Duodenal mucosa (tissue), 2 donors: ENCODE data around the gene ZWILCH.
A peak's percentile ranks its signal among the peaks of the same experiment; 100 is the strongest.
"Not testable (repeated sequence)": the region's sequence is repeated elsewhere in the genome, so short reads cannot be mapped to it uniquely, and the experiment has no call there.

Experiments
- H3K27ac ChIP-seq: one replicate; pipeline ENCODE4 v1.7.0; 2013; ENCODE audit warnings: low read depth, low read length
- H3K27me3 ChIP-seq, 2 donors: one replicate each; pipeline ENCODE4 v1.7.0; 2013; ENCODE audit warnings: low read length in 2 of 2, control low read depth in 1 of 2; ENCODE audit not compliant: insufficient read depth in 2 of 2, control insufficient read depth in 1 of 2
- H3K36me3 ChIP-seq, 2 donors: one replicate each; pipeline ENCODE4 v1.7.0; 2013; ENCODE audit warnings: low read length in 2 of 2, control low read depth in 1 of 2; ENCODE audit not compliant: insufficient read depth in 2 of 2, control insufficient read depth in 1 of 2
- H3K4me1 ChIP-seq, 2 donors: one replicate each; pipeline ENCODE4 v1.7.0; 2013; ENCODE audit warnings: low read length in 2 of 2, control low read depth in 1 of 2; ENCODE audit not compliant: insufficient read depth in 2 of 2, control insufficient read depth in 1 of 2
- H3K4me3 ChIP-seq, 2 donors: one replicate each; pipeline ENCODE4 v1.7.0; 2013; ENCODE audit warnings: low read length in 2 of 2, low read depth in 1 of 2
- H3K9ac ChIP-seq, 2 donors: one replicate each; pipeline ENCODE4 v1.7.0; 2013; ENCODE audit warnings: low read length in 2 of 2, low read depth in 1 of 2
- H3K9me3 ChIP-seq, 2 donors: one replicate each; pipeline ENCODE4 v1.7.0; 2013; ENCODE audit warnings: low read length in 2 of 2, control low read depth in 1 of 2; ENCODE audit not compliant: control insufficient read depth in 1 of 2

The ZWILCH gene

DNA sequence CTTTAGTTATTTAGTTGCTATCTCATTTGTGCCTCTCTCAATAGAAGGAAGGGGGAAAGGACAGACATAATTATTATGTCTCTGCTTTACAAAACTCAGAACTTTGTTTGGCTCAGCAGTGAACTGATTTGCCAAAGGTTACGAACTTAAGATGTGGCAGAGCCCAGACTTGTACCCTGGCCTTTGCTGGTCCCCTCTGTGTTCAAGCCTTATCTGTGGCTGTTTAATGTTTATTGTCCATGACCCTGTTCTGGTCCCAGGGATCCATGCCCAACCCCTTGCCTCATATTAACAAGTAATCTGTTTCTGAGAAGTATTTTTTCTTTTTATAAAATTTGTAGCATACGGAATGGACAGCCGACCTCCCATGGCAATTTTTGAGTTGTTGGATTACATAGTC is 18.2 kb upstream of the ZWILCH start:
- Histone ChIP-seq H3K4me1 (peaks cover 0 to 8% of the 10 kb centered on the region in 2 donors), H3K27me3 (no peaks in the 10 kb centered on the region)

DNA sequence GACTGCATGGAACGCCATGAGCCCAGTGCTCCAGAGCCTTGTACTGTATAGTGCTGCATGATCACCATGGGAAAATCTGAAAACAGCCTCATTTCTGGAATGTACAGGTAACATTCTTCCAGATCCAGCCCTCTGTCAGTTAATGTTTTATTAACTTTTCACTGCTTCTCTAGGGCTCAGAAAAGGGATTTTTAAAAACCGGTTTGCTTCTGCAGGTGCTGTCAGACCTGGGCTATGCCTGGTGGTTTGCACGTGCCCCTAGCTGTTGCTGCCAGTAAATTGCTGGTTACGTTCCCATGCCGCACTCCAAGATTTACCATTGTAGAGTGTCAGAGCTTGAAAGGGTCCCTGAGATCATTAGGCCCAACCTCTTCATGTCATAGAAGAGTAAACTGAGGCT is 16.6 kb upstream of the ZWILCH start:
- Histone ChIP-seq H3K4me3 (no peak overlapping the region), H3K27me3 (no peaks in the 10 kb centered on the region), H3K9ac (no peak overlapping the region), H3K4me1 (no peaks in the 10 kb centered on the region), H3K27ac (no peak overlapping the region), H3K9me3 (no peaks in the 10 kb centered on the region), H3K36me3 (peaks cover 14 to 60% of the 10 kb centered on the region in 2 donors)

More for the DNA sequence above, 18.2 kb upstream of the ZWILCH start:
- Histone ChIP-seq H3K36me3 (peaks cover 20 to 67% of the 10 kb centered on the region in 2 donors), H3K9ac (no peak overlapping the region), H3K27ac (no peak overlapping the region), H3K9me3 (no peaks in the 10 kb centered on the region), H3K4me3 (no peak overlapping the region)

DNA sequence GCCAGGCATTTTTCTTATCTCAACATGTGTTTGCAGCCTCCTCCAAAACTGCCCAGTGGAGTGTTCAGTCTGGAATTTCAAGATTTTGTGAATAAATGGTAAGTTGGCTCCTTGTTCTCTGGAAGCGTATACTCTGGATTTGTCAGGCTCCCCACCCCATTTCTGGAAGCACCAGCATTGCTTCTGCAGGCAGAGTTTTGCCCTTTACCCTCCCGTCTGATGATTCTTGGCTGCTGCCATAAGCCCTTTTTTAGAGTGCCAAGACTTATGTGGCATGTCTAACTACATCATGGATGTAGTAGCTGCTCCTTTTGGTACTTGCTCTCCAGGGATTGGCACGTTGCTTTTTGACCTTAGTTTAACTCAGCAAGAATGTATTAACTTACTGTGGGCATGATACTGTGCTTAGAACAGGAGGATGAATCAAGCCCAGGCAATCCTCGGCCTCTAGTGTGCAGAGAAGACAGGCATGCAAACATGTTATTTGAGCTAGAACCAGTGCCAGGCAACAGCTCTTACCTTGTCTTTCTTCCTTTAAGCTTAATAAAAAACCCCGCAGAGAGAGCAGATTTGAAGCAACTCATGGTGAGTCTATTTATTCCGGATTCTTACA is 15.8 kb upstream of the ZWILCH start:
- Histone ChIP-seq H3K9me3 (no peaks in the 10 kb centered on the region), H3K36me3 (peaks cover 20 to 67% of the 10 kb centered on the region in 2 donors), H3K4me3 (no peak overlapping the region), H3K27me3 (no peaks in the 10 kb centered on the region), H3K4me1 (no peaks in the 10 kb centered on the region), H3K27ac (no peak overlapping the region), H3K9ac (no peak overlapping the region)

DNA sequence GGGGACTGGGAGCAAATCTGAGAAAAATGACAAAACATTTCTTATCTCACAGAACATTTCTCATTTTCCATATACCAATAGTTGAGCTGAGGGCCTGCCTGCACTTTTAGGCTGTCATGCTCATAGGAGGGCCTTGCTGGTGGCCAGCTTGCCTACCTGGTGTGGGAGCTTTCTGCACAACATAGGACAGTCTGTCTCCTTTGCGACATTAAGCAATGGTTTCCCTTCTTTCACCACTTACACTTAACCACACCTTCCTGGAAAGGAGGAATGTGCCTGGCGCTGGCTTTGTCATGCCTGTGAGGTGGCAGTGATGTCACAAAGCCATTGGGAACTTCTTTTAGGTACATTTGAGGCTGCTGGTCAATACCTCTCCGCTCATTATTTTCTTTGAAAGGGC is 13.3 kb upstream of the ZWILCH start:
- Histone ChIP-seq H3K27me3 (no peaks in the 10 kb centered on the region), H3K4me3 (no peak overlapping the region), H3K4me1 (peaks cover 2 to 10% of the 10 kb centered on the region in 2 donors), H3K27ac (no peak overlapping the region), H3K36me3 (peaks cover 19 to 70% of the 10 kb centered on the region in 2 donors), H3K9ac (no peak overlapping the region), H3K9me3 (no peaks in the 10 kb centered on the region)

DNA sequence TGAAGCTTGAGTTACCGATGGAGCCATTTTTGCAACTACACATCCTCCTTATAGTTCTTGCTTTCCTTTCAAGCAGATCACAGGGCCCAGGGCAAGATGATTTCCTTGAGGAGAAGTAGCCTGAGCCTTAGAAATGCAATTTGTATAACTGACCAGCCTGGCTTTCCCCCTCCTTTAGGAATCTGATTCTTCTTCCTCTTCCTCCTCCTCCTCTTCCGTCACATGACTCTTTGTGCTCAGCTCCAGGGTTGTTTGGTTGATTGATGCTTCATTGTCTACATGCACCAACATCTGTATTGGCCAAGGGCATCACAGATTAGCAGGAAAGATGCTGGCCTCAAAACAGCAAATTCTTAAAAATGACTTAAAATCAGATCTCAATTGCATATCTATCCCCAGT is 10.9 kb upstream of the ZWILCH start:
- Histone ChIP-seq H3K9me3 (no peaks in the 10 kb centered on the region), H3K27ac (no peak overlapping the region), H3K9ac (no peak overlapping the region), H3K36me3 (peaks cover 8 to 61% of the 10 kb centered on the region in 2 donors), H3K4me3 (no peak overlapping the region), H3K4me1 (peaks cover 6 to 15% of the 10 kb centered on the region in 2 donors), H3K27me3 (no peaks in the 10 kb centered on the region)

DNA sequence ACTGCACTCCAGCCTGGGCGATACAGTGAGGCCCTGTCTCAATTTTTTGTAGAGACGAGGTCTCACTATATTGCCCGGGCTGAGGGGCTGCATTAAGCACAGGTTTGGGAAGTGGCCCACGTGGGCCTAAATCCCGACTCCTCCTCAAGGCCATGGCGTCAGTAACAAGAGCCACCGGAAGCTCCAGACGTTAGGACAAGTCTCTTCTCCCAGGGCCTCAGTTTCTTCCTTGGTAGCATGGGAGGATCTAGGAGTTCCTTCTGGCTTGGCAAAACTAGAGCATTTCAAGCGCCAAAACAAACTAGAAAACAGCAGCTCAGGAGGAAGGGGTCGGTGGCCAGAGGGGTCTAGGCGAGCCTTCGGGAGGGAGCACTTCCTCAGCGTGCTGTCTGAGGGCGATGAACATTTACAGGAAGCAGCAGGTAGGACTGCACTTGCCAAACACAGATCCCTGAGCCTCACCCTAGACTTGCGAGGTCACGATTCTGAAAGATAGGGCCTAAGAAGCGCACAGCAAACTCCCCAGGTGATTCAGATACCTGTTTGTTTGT is 8.1 kb upstream of the ZWILCH start:
- Histone ChIP-seq H3K27ac (peak overlapping the region; percentile 79), H3K27me3 (no peaks in the 10 kb centered on the region), H3K9me3 (no peaks in the 10 kb centered on the region), H3K4me1 (peaks cover 6 to 15% of the 10 kb centered on the region in 2 donors), H3K4me3 (peak overlapping the region; percentile 98 to 99), H3K9ac (peak overlapping the region; percentile 92 to 98), H3K36me3 (peaks cover 30 to 63% of the 10 kb centered on the region in 2 donors)

DNA sequence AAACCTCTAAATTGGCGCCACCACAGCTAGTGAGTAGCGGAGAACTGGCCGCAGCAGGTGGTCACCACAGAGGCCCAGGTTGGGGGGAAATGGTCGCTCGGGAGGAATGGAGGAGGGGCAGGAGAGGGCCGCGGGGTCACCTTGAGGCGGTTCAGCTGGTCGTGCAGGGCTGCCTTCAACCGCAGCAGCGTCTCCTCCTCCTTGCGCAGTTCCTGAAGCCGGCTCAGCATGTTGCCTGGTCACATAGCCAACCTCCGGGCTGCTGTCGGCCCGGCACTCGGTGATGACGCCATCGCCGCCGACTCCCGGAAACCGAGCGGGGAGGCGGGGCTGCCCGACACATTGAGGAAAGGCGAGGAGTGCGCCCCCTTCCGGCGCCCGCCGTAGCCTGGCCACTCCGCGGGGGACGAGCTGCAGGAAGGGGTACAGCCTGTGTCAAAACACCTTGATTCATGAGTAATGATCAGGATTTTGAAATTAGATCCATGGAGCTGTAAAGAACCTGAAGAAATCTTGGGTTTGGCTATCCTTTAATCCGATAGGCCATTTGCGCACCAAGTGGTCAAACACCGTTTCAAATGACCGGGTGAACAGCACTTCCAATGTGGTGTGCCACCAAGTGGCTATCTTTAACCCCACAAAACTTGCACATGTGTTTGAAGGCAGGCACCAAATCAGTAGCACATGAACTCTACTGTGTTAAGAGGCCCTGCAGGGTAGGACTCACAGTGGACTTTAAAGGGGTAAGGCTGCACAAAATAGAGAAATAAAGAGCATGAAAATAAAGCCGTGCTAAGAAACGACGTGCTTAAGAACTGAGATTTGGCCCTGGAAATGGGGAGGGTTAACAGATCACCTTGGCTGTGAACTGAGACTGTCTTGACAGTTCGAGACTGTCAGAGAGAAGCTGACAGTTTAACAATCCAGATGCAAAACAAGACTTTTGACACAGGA is 7.3 kb upstream of the ZWILCH start, which contains the start of gene SNAPC5:
Gene SNAPC5, minus strand, starts transcription at position 261 of the 954 bp plus-strand sequence. Its CDS starts 31 bp downstream, at position 230.
- peak within 1 kb of the TSS; percentile 92 to 98 for H3K9ac ChIP-seq
- H3K36me3 ChIP-seq: peaks cover 37 to 68% of the 10 kb centered on the region in 2 donors
- H3K9me3 ChIP-seq: no peaks in the 10 kb centered on the region
- peak within 1 kb of the TSS; percentile 98 to 99 for H3K4me3 ChIP-seq
- H3K27ac ChIP-seq: peak within 1 kb of the TSS; percentile 79
- peaks cover 10 to 19% of the 10 kb centered on the region in 2 donors for H3K4me1 ChIP-seq
- no peaks in the 10 kb centered on the region for H3K27me3 ChIP-seq

DNA sequence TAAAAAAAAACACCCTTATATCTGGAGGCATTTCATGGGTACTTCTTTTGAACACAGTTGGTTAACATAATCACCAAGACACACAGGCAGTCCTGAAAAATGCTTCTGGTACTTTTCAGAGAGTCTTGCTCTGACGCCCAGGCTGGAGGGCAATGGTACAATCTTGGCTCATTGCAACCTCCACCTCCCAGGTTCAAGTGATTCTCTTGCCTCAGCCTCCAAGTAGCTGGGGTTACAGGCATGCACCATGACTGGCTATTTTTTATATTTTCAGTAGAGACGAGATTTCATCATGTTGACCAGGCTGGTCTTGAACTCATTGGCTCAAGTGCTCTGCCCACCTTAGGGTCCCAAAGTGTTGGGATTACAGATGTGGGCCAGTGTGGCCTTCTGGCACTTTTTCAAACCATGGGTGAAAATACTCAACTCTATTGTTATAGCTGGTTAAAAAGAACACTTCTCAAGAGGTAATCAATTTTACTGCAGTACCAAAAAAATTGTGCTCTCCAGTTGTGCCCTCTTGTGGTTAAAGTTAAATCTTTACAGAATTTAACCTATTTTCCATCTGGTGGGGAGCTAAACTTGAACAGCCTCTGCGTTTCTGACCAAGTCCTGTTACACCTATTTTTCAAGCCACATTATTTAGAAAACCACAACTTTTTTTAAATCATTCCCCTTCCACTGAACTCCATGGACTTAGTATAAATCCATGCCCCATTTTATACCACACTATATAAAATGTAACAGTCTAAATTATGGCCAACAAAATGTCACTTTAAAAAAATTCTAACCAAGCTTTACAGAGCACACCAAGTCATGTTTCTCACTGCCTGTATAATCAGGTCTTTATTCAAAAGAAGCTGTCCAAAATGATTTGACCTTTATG is 6.4 kb upstream of the ZWILCH start:
- H3K9me3 ChIP-seq: no peaks in the 10 kb centered on the region
- no peak overlapping the region for H3K9ac ChIP-seq
- H3K4me3 ChIP-seq: no peak overlapping the region
- no peak overlapping the region for H3K27ac ChIP-seq
- peaks cover 36 to 70% of the 10 kb centered on the region in 2 donors for H3K36me3 ChIP-seq
- H3K27me3 ChIP-seq: no peaks in the 10 kb centered on the region
- H3K4me1 ChIP-seq: peaks cover 20 to 29% of the 10 kb centered on the region in 2 donors

DNA sequence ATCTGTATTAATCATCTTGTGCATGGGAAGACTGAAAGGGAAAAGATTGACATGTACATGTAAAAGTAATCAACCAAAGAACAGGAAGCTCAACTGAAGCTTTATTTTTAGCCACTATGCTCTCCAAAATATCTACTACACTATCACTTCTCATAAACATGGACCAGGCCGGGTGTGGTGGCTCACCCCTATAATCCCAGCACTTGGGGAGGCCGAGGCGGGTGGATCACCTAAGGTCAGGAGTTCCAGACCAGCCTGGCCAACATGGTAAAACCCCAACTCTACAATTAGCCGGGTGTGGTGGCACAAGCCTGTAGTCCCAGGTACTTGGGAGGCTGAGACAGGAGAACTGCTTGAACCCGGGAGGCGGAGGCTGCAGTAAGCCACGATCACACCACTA is 4.8 kb upstream of the ZWILCH start:
- not testable (repeated sequence) for H3K9me3 ChIP-seq, H3K4me3 ChIP-seq, H3K27ac ChIP-seq, H3K9ac ChIP-seq, H3K27me3 ChIP-seq
- Histone ChIP-seq H3K4me1 (peaks cover 20 to 30% of the 10 kb centered on the region in 2 donors), H3K36me3 (peaks cover 29 to 55% of the 10 kb centered on the region in 2 donors)
